Activated CD8-positive, alpha-beta memory T cell treated with anti-CD3 and anti-CD28 coated beads for 24 hours (primary cell): ENCODE results near the gene KLHL8.
"Not testable (repeated sequence)": the region's sequence is repeated elsewhere in the genome, so short reads cannot be mapped to it uniquely, and the experiment has no call there.

Experiments
- DNase-seq: peaks from one replicate; pipeline ENCODE4 v3.0.0-alpha.2; 2020

Gene KLHL8

DNA sequence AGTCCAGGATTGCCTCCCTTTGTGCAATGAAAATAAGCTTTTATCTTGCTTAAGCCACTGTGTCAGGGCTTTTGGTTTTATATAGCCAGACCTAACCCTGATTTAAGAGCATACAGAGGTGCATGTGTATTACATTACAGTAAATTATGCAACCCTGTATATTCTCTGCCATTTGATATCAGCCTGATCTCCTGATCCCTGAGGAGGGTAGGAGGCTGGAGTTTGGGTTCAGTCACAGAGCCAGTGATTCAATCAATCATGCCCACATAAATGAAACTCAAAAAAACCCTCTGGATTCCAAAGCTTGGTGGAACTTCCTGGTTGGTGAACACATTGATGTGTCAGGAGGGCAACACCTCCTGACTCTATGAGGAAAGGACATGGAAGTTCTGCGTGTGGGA lies 7.3 kb upstream of the KLHL8 start:
- no peak for DNase-seq

DNA sequence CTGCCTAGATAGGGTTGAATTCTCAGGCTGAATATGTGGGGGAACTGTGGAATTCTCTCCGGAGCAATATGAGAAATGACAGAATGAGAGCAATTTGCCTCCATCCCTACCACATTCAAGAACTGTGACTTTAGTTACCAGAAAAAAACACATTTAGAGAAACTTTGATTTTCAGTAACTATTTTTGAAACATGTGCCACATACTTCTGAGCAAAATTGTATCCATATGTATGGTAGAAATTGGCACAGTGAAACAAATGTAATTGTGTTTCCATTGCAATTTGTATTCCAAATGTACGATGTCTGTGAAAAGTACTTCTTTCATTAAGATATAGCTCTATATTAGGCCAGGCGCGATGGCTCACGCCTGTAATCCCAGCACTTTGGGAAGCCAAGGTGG lies 5.5 kb upstream of the KLHL8 start:
- DNase-seq: no peak

DNA sequence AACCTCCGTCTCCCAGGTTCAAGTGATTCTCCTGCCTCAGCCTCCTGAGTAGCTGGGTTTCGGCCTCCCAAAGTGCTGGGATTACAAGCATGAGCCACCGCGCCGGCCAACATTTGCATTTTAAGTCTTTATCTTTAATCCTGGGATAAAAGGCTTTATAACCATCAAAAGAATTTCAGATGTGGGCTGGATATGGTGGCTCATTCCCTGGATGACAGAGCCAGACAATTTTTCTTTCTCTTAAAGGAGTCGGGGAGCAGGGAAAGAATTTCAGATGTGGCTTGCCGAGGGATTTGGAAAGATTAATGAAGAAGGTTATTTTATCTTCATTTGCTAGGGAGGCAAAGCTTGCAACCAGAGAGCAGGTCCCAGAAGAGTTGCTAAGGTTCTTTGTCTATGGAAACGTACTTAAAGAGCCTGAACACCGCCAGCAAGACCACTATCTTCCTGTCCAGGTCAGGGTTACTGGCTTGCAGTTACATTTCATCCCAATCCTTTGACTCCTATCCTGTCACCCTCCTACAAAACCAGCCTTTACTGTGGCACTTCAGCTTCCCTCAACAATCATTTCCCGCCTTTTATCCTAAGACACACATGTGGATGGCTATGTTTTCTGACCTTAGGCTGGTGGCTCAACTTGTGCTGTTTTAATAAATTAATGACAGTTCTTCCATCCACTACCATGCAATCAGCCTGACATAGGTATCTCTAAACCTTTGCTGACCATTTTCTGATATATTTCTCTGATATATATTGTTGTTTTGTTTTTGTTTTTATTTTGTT lies 3.9 kb upstream of the KLHL8 start:
- DNase-seq: no peak

DNA sequence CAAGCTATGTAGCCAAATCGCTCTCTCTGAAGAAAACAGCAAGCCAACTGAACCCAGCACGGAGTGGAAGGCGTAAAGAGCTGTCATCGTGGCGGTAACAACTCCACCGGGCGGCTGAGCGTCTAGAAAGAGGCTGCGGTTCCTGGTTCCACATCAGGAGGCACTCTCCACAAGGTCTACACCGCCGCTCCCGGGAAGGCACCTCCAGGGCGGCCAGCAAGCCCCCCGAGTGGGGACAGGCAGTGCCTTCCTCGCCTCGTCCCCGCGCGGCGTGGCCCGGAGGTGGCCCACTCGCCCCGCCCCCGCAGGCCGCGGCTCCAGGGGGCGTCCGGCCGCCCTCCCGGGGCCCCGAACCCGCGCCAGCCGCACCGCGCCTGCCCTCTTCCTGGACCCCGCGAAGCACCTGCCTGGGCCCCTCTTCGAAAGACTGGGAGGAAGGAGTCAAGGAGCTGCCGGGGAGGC lies 755 bp downstream of the KLHL8 start:
- peak; percentile 88 for DNase-seq

DNA sequence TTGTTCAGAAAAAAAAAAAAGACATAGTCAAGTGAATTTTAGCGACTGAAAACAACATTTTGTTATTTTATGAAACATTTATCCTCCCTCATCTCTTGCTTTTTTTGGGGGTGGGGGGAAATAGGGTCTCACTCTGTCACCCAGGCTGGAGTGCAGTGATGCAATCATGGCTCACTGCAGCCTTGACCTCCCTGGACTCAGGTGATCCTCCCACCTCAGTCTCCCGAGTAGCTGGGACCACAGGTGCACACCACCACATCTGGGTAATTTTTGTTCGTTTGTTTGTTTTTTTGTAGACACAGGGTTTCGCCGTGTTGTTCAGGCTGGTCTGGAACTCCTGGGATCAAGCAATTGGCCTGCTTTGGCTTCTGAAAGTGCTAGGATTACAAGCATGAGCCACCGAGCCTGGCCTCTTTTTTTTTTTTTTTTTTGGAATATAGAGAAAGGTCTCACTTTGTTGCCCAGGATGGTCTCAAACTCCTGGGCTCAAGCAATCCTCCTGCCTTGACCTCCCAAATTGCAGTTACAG lies 3.1 kb downstream of the KLHL8 start:
- DNase-seq: not testable (repeated sequence)

DNA sequence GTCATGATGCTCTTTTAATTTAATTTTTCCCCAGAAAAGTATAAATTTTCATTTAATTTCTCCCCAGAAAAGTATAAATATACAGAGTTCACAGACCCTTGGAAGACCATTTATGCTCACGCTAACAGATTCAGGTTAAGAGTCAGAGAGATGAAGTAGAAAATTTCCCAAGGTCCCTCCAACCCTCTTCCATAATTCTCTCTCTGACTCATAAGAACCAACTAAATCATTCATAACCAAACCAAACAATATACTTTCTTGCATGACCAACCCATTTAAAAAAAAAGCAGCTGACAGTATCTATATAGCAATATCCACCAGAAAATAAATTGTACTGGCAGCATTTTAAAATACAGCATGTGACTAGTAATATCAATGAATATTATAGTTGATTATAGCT lies 3.9 kb downstream of the KLHL8 start:
- DNase-seq: no peak

DNA sequence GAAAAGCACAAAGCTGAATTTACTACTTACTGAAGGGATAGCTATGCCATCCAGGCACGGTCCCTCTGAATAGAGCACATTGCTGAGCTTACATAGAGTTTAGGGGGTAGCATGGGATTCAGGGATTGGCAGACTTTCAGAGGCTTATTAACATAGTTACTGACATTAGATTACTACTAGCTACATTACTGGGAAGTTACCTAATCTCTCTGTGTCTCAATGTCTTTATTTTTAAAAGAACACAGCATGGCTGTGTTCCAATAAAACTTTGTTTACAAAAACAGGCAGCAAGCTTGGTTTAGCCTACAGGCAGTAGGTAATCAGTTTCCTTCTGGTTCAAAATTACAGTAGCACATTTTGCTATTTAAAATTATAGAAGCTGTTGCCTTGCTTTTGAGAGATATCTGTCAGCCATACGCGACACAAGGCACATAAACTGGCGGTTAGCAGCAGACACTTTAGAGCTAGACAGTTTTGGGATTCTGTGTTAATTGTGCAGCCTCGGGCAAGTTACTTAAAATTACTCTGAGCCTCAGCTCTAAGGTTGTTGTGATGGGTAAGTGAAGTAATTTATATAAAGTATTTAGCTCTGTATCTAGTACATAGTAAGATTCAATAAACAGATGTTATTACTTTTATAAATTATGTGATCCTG lies 6.9 kb downstream of the KLHL8 start:
- DNase-seq: no peak

DNA sequence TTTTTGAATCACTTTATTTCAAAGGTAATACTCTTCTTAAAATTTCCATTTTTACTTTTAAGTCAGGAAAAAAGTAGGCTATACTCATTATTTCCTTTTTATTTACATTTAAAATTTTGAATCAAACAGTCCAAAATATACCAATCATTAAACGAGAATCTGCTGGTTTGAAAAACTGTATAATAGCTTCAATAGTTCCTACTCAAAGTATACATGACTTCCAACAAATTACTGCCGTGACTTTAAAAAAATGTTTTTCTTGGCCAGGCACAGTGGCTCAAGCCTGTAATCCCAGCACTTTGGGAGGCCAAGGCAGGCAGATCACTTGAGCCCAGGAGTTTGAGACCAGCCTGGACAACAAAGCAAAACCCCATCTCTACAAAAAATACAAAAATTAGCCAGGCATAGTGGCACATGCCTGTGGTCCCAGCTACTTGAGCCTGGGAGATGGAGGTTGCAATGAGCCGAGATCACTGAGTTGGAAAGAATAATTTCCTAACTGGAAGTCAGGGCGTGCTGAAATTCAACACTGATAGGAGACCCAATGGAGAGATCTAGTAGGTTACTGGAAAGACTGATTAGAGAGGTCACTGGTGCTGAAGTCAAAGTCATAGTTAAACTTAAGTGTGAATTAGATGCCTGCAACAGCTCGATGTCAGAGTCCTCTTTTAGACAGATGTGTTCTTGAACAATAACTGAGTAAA lies 9.0 kb downstream of the KLHL8 start:
- DNase-seq: no peak

DNA sequence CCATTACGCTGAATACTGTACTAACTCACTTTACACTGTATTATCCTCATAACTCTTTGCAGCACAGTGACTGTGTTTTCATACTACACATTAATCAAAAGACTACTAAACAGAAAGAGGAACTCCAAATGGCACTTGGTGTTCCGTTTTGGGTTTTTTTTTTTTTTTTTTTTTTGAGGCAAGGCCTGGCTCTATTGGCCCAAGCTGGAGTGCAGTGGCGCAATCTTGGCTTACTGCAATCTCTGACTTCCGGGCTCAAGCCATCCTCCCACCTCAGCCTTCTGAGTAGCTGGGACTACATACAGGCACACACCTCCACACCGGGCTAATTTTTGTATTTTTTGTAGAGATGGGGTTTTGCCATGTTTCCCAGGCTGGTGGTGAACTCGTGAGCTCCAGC lies 10.7 kb downstream of the KLHL8 start:
- DNase-seq: no peak

DNA sequence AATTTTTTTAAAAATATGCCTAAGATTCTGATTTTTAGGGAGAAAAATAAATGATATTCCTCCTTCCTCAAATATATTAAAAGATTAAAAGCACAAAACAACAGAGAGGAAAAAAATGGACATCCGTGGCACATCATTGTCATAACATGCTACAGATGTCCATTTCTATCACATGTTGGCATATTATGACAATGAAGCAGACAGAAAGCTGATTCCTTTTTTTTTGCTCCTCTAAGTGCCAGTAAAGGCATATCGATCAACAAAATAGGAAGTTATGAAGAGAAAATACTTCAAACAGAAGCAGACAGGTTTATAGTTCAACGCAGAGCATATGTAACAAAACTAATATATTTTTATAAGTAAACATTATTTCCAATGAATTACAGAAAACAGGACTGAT lies 11.2 kb downstream of the KLHL8 start:
- DNase-seq: no peak

DNA sequence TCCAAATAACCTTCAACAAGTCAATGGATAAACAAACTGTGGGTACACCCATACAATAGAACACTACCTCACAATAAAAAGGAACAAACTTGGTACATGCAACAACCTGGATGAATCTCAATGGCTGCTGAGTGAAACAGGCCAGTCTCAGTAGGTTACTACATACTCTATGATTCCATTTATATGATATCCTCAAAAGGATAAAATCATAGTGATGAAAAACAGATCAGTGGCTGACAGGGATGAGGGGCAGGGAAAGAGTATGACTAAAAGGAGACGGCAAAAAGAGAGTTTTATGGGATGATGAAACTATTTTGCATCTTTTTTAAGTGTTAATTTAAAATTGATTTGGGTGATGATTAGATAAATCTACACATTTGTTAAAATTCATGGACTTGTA lies 15.9 kb downstream of the KLHL8 start:
- DNase-seq: no peak

DNA sequence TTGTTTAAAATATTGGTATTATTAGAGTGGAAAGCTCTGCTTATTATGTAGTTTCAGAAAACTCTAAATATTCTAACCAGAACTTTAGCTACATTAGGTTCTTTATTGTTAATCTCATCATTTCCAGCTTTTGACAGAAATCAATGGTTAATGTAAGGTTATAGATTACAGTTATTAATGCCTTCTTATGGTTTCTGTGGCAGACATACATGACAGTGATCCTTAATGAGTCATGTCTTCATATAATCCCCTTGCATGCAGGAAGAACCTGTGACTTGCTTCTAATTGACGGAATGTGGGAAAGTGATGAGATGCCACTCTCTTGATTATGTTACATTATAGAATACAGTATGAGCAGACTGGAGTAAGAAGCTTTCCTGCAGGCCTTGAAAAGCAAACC lies 23.5 kb downstream of the KLHL8 start:
- no peak for DNase-seq

DNA sequence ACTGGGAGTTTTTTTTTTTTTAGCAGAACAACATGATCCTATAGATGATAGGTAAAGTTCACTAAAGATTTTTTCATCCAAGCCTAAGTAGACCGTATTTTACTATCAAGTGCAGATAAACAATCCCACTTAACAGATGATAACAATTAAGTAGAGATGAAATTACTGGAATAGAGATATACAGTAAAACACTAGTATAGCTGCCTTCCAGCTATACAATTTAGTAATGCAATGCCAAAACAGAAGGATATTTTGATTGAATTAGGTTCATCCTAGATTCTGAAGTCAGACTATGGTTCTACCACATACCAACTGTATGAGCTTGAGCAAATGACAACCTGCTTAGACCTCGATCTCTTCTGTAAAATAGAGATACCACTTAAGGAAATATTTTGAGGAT lies 24.3 kb downstream of the KLHL8 start:
- DNase-seq: no peak

DNA sequence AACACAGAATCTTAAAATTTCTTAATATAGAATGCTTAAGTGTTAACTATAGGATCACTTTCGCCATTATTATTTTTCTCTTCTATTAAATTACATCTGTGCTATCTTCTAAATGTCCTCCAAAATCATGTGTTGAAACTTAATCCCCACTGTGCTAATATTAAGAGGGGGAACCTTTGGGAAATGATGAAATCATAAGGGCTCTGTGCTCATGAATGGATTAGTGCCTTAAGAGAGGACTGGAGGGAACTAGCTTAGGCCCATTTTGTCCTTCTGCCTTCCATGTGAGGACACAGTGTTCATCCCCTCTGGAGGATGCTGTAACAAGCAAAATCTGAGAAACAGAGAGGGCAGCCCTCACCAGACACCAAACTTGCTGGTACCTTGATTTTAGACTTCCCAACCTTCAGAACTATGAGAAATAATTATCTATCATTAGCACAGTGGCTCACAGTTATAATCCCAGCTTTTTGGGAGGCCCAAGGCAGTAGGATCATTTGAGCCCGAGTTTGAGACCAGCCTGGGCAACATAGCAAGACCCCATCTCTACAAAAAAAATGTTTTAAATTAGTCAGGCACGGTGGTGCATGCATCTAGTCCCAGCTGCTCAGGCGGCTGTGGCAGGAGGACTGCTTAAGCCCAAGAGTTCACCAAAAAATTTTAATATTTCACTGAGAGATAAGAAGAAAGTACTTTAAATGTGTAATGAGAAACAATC lies 26.3 kb downstream of the KLHL8 start:
- no peak for DNase-seq

DNA sequence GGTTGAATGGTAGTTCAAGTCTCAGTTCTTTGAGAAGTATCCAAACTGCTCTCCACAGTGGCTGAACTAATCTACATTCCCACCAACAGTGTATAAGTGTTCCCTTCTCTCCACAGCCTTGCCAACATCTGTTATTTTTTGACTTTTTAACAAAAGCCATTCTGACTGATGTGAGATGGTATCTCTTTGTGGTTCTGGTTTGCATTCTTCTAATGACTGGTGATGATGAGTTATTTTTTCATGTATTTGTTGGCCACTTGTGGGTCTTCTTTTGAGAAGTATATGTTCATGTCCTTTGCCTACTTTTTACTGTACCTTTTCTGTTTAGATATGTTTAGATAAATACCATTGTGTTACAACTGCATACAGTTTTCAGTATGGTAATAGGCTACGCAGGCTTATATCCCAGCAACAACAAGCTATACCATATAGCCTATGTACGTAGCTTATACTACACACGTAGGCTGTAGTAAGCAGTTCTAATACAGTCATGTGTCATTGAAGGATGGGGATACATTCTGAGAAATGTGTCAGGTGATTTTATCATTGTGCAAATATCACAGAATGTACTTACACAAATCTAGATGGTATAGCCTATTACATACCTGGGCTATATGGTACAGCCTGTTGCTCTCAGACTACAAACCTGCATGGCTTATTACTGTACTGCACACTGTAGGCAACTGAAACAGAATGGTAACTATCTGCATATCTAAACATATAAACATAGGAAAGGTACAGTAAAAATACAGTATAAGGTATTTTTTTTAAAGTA lies 28.1 kb downstream of the KLHL8 start:
- no peak for DNase-seq

DNA sequence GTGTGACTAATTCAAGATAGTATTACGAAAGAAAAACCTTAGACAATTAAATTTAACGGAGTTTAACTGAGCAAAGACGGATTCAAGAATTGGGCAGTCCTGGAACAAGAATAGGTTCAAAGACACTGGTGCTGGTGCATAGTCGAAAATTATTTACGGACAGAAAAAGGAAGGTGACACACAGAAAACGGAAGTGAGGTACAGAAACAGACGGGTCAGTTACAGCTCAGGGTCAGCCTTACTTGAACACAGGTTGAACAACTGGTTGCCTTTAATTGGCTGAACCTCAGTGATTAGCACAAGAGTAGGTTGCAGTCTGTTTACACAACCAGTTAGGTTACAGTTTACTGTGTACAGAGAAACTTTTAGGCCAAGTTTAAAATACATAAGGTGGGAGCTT lies 31.5 kb downstream of the KLHL8 start:
- DNase-seq: no peak

DNA sequence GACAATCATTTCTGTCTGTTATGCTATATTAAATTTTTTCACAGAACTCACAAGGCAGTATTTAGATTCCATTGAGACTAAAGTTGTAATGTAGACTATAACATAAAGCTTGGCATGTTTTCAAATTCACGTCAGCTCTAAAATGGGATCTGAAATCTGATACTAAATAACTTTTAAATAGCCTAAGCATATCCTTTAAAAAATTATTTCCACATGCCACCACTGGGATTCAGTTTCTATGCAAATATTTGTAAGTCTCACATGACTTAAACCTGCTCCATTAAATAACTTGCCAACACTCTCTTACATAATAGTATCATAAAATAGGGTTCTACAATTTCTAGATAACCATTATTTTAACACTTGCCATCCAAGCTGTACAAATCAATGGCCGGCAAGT lies 32.4 kb downstream of the KLHL8 start:
- no peak for DNase-seq

DNA sequence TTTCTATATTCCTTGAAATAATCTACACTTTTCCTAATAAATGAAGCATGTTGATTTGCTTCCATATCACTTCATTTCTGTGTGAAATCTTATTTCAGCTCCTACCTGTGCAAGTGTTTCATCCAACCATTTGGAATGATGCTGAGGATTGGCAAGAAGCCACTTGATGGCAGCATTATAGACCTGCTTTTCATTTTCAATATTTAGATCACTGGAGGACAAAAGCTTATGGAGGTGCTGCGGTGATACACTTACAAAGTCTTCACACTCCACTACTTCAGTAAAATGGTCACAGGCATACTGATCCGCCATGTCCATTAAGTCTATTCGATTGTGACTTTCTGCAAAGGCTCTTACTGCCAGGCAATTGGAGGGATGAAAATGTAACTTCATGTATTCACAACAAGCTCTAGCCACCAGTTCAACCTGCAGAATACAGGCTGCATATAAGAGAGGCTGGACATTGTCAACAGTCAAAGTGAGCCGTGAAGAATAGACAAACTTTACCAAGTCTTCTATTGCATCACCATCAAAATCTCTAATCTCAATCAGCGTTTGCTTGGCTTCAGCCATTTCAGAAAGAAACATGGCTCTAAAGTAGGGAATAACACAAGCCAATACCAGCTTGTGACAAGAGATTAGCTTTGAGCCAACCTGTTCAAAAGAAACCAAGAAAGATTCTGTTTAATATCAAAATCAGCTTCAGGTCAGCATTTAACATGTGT lies 35.1 kb downstream of the KLHL8 start:
- DNase-seq: no peak

DNA sequence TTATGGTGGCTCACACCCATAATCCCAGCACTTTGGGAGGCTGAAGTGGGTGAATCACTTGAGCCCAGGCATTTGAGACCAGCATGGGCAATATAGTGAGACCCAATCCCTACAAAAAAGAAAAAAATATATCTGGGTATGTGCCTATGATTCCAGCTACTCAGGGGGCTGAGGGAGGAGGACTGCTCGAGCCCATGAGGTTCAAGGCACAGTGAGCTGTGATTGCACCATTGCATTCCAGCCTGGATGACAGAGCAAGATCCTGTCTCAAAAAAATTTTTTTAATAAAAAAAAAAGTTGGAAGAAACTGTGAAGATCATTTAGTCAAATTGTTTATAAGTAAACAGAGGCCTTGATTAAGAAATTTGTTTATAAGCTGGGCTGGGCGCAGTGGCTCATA lies 39.7 kb downstream of the KLHL8 start:
- no peak for DNase-seq

DNA sequence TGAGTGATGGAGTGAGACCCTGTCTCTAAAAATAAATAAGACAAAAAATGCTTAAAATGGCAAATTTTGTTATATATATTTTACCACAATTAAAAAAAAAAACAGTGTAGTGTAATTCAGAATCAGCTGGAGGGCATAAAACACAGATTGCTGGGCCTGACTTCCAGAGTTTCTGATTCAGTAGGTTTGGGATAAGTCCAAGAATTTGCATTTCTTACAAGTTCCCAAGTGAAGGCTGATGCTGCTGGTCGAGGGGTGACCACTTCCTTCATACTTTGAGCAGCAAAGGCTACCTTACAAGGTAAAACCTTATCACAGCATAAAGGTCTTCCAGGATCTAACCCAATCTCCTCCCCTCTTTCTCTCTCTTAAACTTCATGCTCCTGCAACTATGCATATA lies 40.7 kb downstream of the KLHL8 start:
- no peak for DNase-seq

DNA sequence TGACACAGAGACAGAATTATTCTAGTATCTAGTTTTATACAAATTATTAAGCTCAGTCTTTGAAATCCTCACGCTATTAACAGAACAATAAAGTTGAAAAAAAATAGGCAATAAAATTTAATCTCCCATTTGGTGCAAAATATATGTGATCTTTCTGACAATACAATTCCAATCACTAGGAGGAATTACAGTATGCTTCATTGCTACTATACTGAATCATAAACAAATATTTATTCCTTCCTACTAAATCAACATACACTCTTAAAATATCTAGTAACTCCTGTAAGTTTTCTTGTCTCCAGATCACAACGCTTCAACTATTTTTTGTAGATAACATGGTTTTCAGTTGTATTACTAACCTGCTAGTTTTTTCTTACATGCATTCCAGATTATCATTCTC lies 45.7 kb downstream of the KLHL8 start:
- DNase-seq: no peak

DNA sequence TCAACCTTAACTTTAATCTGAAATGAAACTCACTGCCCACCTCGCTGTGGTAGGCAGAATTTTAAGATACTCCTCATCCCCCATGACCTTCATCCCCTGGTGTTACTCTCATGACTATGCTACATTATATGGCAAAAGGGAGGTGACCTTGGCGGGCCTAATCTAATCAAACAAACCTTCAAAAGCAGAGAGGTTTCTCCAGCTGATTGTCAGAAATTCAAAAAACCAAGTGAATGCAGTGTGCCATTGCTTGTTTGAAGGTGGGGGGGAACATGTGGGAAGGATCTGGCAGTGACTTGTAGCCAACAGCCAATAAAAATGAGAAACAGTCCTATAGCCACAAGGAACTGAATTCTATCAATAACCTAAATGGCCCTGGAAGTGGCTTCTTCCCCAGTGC lies 48.5 kb downstream of the KLHL8 start:
- DNase-seq: no peak
